Measurements from ENCODE around the gene PHACTR4.
A peak's percentile ranks its signal among the peaks of the same experiment; 100 is the strongest.
"Not testable (repeated sequence)": the region's sequence is repeated elsewhere in the genome, so short reads cannot be mapped to it uniquely, and the experiment has no call there.

The PHACTR4 gene

DNA sequence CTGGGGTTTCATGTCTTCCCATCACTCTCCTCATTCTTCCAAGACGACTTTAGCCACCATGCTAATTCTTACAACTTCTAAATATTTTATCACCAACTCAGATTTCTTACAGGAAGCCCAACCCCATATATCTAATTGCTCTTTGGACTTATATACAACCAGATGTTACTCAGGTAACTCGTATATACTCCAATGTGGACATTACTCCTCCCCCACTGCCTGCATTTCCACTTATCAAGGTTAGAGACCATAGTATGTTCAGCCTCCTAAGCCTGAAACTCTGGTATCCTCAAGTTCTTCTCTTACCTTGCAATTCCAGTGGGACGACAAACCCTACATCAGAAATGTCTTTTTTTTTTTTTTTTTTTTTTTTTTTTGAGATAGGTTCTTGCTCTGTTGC lies 133.6 kb downstream of the PHACTR4 start:
- DNase-seq (ENCODE audit: low spot score) = no peak

GRCh38 chr1:28505406-28506187 lies 136.1 kb downstream of the PHACTR4 start, which contains the start of gene RCC1:
RCC1 (plus strand) TSS chr1:28506043; CDS start chr1:28529867, 23,824 bp downstream.
- peak; percentile 100 for DNase-seq (ENCODE audit: low spot score)

GRCh38 chr1:28506907-28507246 lies 137.3 kb downstream of the PHACTR4 start:
- no peak for DNase-seq (ENCODE audit: low spot score)

DNA sequence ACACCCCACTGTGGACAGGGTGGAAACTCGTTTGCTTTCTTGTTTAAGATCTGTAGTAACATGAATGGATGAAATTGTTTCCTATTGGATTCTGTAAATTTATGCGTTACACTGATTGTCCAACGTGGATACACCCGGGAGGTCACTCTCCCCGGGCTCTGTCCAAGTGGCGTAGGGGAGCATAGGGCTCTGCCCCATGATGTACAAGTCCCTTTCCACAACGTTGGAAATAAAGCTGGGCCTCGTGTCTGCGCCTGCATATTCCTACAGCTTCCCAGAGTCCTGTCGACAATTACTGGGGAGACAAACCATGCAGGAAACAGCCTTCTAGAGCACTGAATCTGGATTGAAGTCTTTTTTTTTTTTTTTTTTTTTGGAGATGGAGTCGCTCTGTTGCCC lies 137.7 kb downstream of the PHACTR4 start:
- no peak for DNase-seq (ENCODE audit: low spot score)

GRCh38 chr1:28507646-28508434 lies 138.3 kb downstream of the PHACTR4 start:
- no peak for DNase-seq (ENCODE audit: low spot score)

DNA sequence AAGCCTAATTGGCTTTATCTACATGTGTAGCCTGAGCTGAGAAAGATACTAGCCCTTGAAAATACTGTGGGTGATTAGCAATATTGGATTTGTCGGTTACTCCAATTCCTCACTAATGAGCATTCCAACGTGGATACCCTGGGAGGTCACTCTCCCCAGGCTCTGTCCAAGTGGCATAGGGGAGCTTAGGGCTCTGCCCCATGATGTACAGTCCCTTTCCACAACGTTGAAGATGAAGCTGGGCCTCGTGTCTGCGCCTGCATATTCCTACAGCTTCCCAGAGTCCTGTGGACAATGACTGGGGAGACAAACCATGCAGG lies 138.9 kb downstream of the PHACTR4 start:
- no peak for DNase-seq (ENCODE audit: low spot score)

GRCh38 chr1:28509705-28510272 lies 140.2 kb downstream of the PHACTR4 start:
- no peak for DNase-seq (ENCODE audit: low spot score)

DNA sequence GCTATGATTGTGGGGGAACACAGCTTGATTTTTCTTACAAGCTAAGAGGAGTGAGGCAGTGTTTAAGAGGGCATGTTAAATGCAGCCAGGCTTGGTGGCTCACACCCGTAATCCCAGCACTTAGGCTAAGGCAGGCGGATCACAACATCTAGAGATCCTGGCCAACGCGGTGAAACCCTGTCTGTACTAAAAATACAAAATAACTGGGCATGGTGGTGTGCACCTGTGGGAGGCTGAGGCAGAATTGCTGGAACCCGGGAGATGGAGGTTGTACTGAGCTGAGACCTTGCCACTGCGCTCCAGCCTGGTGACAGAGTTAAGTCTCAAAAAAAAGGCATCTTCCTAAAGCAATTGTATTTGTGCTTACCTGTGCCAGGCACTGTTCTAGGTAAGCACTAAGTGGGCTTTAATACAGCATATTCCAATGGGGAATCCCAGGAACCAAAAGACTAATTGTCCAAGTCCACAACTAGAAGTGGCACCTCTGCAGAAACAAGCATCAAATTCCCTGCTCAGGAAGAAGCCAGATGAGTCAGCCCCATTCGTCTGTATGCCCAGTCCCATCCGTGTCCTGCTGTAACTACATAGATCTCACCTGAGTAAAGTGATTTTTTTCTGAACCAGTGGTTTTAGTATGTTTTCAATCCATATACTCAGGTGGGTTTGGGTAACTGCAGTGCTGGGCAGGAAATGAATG lies 140.9 kb downstream of the PHACTR4 start:
- DNase-seq (ENCODE audit: low spot score) = no peak

DNA sequence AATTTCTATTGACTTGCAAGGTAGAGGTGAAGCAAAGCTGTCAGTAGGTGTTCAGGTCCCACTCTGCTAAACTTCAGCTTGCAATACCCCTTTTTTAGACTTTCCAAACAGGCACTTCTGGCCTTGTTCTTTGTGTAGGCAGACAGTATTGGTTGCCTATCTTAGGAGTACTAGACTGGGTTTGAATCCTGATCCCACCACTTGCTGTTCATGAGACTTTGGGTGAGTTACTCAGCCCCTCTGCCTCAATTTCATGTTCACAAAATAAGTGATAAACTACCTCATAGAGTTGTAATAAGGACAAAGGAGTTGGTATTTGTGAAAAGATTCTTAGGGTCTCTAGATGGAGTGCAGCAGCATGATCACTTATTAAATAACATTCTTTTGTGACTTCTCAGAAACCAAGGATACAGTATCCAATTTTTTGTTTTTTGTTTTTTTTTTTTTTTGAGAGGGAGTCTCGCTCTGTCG lies 141.5 kb downstream of the PHACTR4 start:
- no peak for DNase-seq (ENCODE audit: low spot score)

DNA sequence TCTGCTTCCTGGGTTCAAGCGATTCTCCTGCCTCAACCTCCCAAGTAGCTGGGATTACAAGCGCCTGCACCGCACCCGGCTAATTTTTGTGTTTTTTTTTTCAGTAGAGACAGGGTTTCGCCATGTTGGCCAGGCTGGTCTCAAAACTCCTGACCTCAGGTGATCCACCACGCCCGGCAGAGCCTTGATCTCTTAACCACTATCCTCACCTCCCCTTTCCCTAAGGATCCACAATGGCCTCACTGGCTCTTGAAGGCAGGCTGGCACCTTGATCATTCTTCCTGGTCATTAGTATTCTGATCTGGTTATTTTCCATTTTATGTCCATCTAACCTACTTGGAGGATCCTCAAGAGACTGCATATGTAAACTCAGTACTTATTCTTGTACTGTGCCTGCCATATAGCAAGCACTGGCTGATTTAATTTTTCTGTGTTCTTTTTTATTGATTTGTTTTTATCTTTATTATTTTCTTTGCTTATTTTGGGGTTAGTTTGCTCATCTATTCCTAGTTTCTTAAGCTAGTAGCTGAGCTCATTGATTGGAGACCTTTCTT lies 142.6 kb downstream of the PHACTR4 start:
- no peak for DNase-seq (ENCODE audit: low spot score)

DNA sequence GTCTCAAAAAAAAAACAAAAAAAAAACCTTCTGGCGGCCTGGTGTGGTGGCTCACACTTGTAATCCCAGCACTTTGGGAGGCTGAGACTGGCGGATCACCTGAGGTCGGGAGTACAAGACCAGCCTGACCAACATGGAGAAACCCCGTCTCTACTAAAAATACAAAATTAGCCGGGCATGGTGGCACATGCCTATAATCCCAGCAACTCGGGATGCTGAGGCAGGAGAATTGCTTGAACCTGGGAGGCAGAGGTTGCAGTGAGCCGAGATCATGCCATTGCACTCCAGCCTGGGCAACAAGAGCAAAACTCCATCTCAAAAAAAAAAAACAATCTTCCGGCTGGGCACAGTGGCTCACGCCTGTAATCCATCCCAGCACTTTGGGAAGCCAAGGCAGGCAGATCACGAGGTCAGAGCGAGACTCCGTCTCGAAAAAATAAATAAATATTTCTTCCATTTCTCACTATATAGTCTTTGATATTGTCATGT lies 144.9 kb downstream of the PHACTR4 start:
- DNase-seq (ENCODE audit: low spot score) = not testable (repeated sequence)

DNA sequence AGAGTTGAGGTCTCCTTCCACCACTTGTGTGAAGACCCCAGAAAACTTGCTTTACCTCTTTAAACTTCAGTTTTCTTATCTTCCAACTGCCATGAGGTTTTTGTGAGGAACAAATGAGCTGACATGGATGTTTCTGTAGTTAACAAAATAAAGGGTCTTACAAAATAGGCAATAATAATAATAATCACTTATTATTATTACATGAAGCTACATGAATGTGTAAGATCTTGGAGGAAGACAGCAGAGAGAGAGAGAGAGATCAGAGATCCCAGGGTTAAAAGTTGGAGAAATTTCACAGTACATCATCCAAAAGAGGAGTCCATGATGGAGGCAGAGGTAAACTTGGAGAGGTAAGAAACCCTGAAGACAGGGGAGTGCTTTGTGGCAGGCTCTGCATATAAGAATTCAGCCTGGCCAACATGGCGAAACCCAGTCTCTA lies 147.0 kb downstream of the PHACTR4 start:
- no peak for DNase-seq (ENCODE audit: low spot score)

- no peak for DNase-seq (ENCODE audit: low spot score)
These were observed 148.1 kb downstream of the PHACTR4 start for GRCh38 chr1:28517649-28517999.

GRCh38 chr1:28518000-28518744 lies 148.6 kb downstream of the PHACTR4 start:
- peak; percentile 73 for DNase-seq (ENCODE audit: low spot score)

- no peak for DNase-seq (ENCODE audit: low spot score)
These were observed 149.3 kb downstream of the PHACTR4 start for GRCh38 chr1:28518745-28519341.

DNA sequence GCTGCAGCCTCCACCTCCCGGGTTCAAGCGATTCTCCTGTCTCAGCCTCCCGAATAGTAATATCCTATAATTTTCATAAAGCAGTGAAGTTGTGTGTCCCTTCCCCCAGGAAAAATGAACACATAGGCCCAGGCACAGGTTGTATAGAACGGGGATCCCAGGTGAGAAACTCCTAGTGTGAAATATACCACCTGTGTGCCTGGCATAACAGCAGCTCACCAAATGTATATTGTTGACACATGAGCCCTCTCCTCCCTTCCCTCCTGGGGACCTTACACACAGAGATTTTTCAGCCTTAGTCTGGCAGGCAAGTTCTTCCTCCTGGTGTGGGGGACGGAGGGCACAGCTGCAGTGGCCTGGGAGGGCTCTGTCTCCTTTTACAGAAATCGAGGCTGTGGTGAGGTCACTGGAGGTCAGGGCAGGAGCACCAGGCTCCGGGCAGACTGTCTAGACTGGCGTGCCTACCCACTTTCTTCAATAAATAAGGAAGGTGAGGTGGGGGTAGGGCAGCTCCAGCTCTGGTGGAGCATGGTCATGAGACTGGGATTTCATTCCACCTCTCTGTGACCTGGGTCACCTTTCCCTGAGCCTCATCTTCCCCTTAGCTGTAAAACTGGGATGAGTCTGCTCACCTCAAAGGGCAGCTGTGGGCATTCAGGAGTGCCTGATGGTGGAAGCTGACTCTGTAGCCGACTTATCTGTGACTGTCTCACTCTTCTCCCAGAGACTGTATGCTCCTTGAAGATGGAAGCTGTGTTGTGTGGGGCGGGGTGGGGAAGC lies 150.6 kb downstream of the PHACTR4 start:
- no peak for DNase-seq (ENCODE audit: low spot score)

- not testable (repeated sequence) for DNase-seq (ENCODE audit: low spot score)
These were observed 151.3 kb downstream of the PHACTR4 start for GRCh38 chr1:28520796-28521195.

- DNase-seq (ENCODE audit: low spot score) = no peak
These were observed 152.1 kb downstream of the PHACTR4 start for GRCh38 chr1:28521502-28522164.

DNA sequence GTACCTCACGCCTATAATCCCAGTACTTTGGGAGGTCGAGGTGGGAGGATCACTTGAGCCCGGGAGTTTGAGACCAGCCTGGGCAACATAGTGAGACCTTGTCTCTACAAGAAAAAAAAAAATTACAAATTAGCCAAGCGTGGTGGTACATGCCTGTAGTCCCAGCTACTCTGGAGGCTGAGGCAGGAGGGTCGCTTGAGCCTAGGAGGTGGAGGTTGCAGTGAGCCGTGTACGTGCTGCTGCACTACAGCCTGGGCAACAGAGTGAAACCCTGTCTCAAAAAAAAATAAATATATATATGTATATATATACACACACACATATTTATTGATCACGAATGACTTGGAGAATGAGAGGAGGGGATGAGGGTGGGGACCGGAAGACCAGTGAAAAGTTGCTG lies 153.0 kb downstream of the PHACTR4 start:
- not testable (repeated sequence) for DNase-seq (ENCODE audit: low spot score)

Measured in COLO829 (cell line).